Upper lobe of right lung (tissue), 1 donor: ENCODE results near the gene RBM11. TPM values are rescaled to one million over a fixed set of nuclear protein-coding genes. Genes with fewer than 3 reads are reported as not detected.
A peak's percentile ranks its signal among the peaks of the same experiment; 100 is the strongest.

Experiments used
- ATAC-seq: fragments of 200-7000 bp; cut with Tn5 transposase; one replicate; pipeline ENCODE4 v1.9.1; 2020; ENCODE audit warnings: mild to moderate bottlenecking, moderate library complexity
- DNase-seq: peaks from one replicate; pipeline ENCODE4 v3.0.0-alpha.2; 2020
- H3K27ac ChIP-seq: fragments of 200-600 bp; one replicate; pipeline ENCODE4 v1.8.0; 2022
- H3K27me3 ChIP-seq: fragments of 200-600 bp; one replicate; pipeline ENCODE4 v1.8.0; 2022; ENCODE audit warnings: mild to moderate bottlenecking
- H3K36me3 ChIP-seq: fragments of 200-600 bp; one replicate; pipeline ENCODE4 v1.8.0; 2022
- H3K4me1 ChIP-seq: fragments of 200-600 bp; one replicate; pipeline ENCODE4 v1.8.0; 2022
- H3K4me3 ChIP-seq: fragments of 200-600 bp; one replicate; pipeline ENCODE4 v1.8.0; 2022; ENCODE audit warnings: mild to moderate bottlenecking
- H3K9me3 ChIP-seq: fragments of 200-600 bp; one replicate; pipeline ENCODE4 v1.8.0; 2022
- intact Hi-C: fragments of 100-400 bp; cut with DNase I; formaldehyde crosslinking; loops from one replicate; pipeline ENCODE4 v1.11.0; 2022
- total RNA-seq: library from RNA; stranded (reverse); fragmentation: NEBNext Ultra II Directional; extraction: Animal tissue kit (Norgen Biotek cat#: 25700); gene quantifications from one replicate; pipeline ENCODE4 v1.2.1, GENCODE V29; 2021
- TF ChIP-seq, protein P1 (sequence below): fragments of 200-600 bp; IDR thresholded peaks from one replicate; pipeline ENCODE4 v1.8.0; 2022; ENCODE audit warnings: antibody characterized with exemption
- donor health status: DM: no; HTN: yes; CAD: no; lungs with severe emphysema.

Gene RBM11
- total RNA-seq, 1 donor from 2014 or later, result 1.7 TPM

DNA sequence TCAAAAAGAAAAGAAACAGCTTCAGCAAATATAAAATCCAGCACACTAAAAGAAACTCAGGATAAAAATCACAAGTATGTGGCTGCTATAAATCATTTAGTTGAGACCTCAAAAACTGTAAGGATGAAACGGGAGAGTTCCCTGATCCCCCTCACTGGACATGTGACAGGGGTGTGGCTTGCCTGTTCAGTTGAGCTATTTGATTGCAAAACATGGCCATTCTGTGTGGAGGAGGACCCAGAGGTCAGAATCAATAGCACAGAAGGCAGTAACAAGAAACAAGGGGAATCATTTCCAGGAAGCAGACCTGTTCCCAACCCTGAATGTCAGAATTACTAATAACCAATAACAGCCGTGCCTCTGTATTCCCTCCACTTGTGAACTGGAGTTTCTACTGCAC, 27.9 kb downstream of the RBM11 start:
- ATAC-seq (peak; percentile 76), DNase-seq (no peak)
- TF ChIP-seq, protein P1, sequence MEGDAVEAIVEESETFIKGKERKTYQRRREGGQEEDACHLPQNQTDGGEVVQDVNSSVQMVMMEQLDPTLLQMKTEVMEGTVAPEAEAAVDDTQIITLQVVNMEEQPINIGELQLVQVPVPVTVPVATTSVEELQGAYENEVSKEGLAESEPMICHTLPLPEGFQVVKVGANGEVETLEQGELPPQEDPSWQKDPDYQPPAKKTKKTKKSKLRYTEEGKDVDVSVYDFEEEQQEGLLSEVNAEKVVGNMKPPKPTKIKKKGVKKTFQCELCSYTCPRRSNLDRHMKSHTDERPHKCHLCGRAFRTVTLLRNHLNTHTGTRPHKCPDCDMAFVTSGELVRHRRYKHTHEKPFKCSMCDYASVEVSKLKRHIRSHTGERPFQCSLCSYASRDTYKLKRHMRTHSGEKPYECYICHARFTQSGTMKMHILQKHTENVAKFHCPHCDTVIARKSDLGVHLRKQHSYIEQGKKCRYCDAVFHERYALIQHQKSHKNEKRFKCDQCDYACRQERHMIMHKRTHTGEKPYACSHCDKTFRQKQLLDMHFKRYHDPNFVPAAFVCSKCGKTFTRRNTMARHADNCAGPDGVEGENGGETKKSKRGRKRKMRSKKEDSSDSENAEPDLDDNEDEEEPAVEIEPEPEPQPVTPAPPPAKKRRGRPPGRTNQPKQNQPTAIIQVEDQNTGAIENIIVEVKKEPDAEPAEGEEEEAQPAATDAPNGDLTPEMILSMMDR, result no peak
- H3K4me1 ChIP-seq, result no peaks in the 10 kb centered on the region
- intact Hi-C loops, result no loop called here
- H3K4me3 ChIP-seq, result no peak overlapping the region
- H3K27me3 ChIP-seq, result no peaks in the 10 kb centered on the region
- H3K27ac ChIP-seq, result no peak overlapping the region
- no peaks in the 10 kb centered on the region for H3K9me3 ChIP-seq
- no peaks in the 10 kb centered on the region for H3K36me3 ChIP-seq

DNA sequence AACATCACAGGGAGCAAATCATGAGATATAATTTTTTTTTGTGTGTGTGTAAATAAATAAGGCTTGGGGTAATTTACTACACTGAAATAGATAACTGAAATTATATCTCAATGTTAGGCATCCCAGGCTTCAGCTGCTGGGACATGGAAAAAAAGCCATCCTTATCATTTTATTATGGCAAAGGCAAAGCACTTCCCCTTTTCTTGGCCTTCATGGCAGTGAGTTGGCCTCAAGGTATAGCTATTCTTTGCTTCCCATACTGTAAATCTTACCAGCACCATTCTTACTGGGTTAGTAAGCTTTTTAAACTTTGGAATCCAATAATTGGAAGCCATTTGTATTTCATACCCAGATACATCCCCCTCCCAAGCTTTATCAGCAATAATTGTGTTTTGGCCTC, 29.0 kb downstream of the RBM11 start:
- no peaks in the 10 kb centered on the region for H3K27me3 ChIP-seq
- intact Hi-C loops, result no loop called here
- TF ChIP-seq, protein P1, result no peak
- ATAC-seq (no peak), DNase-seq (no peak)
- no peak overlapping the region for H3K27ac ChIP-seq
- no peak overlapping the region for H3K4me3 ChIP-seq
- no peaks in the 10 kb centered on the region for H3K36me3 ChIP-seq
- H3K4me1 ChIP-seq, result no peaks in the 10 kb centered on the region
- H3K9me3 ChIP-seq, result no peaks in the 10 kb centered on the region

DNA sequence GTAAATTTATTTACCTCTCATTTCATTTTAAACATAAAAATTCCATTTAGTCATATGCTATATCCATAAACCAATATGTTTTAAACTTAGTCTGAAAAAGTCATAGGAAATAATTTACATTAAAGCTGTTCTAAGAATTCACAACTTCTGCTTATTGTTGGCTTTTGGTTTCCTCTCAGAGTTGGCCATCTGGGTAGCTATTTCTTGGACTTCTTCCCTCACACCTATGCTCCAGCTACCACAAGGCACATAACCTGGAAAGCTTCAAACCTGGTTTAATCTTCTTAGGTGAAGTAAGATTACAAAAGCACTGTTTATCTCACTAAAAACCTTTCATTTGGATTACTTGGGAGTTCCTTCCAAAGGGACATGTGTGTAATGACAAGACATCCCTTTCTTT, 29.8 kb downstream of the RBM11 start:
- DNase-seq, result no peak
- Histone ChIP-seq H3K4me3 (no peak overlapping the region), H3K27me3 (no peaks in the 10 kb centered on the region), H3K9me3 (no peaks in the 10 kb centered on the region), H3K27ac (no peak overlapping the region), H3K36me3 (no peaks in the 10 kb centered on the region), H3K4me1 (no peaks in the 10 kb centered on the region)
- intact Hi-C loops, result no loop called here
- TF ChIP-seq, protein P1, result no peak
- no peak for ATAC-seq

DNA sequence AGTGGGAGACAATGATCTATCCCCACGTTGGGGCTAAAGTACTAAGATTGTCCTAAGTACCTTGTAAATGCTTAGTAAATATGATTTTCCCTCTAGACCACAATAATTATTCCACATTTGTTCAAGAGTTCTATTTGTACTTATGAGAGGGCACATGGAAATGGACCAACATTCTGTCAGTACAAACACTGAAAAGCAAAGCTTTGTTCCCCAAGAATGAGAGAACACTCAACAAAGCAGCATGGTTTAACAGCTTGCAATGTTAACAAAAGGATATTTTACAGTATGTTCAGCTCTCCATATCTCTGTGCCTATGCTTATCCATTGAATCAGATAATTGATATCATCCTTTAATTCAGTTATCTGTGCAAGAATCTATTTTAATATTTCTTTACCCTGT, 35.4 kb downstream of the RBM11 start:
- Histone ChIP-seq H3K4me3 (no peak overlapping the region), H3K4me1 (no peaks in the 10 kb centered on the region), H3K36me3 (no peaks in the 10 kb centered on the region), H3K27me3 (no peaks in the 10 kb centered on the region), H3K27ac (no peak overlapping the region), H3K9me3 (no peaks in the 10 kb centered on the region)
- intact Hi-C loops, result no loop called here
- TF ChIP-seq, protein P1, result no peak
- ATAC-seq (no peak), DNase-seq (no peak)

DNA sequence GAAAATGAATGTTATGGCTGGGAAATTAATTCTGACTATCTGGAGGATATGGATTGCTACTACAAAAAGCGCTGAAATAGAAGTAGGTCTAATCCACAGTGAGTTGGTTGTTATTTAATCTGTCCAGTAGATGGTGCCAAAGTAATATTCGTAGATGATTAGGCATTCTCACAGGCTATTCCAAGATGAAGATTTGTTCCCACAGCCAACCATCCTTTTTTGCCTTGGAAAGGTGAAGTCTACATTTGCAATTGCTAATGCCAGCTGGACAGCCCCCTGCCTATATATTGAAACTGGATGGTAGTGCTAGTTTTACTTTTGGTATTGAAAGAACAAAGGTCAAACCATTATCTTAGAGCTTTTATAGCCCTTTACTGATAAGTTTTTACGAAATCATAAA, 43.8 kb downstream of the RBM11 start:
- ATAC-seq, result peak; percentile 91
- no peak for DNase-seq
- intact Hi-C loops, result no loop called here
- Histone ChIP-seq H3K27ac (no peak overlapping the region), H3K9me3 (no peaks in the 10 kb centered on the region), H3K27me3 (no peaks in the 10 kb centered on the region), H3K4me1 (no peaks in the 10 kb centered on the region), H3K36me3 (no peaks in the 10 kb centered on the region), H3K4me3 (no peak overlapping the region)
- TF ChIP-seq, protein P1, result peak; percentile 61

DNA sequence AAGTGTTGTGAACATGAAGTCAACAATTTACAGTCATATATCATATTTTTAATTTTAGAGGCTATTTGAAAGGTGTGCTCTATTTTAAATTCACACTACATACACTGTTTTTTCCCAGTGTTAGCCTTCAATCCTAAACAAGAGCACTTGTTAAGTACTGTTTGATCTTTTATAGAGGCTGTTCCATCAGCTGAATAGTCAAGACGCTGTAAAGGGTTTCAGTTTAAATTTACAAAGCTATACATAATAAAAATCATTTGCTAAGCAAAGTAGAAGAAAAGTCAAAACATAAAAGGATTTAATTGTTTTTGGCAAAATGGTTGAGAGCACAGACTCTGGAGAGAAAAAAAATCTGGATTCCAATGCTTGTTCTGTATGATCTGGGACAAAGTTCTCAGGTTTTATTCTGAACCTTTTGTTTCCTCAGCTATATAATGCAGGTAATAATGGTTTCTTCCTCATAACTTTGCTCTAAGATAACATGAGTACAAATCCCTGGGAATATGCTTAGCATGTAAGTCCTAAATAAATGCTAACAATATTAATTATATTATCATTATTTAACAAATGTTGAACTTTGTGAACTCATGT, 44.3 kb downstream of the RBM11 start:
- Histone ChIP-seq H3K27me3 (no peaks in the 10 kb centered on the region), H3K4me1 (no peaks in the 10 kb centered on the region), H3K27ac (no peak overlapping the region), H3K4me3 (no peak overlapping the region), H3K36me3 (no peaks in the 10 kb centered on the region), H3K9me3 (no peaks in the 10 kb centered on the region)
- TF ChIP-seq, protein P1, result no peak
- intact Hi-C loops, result no loop called here
- DNase-seq (no peak), ATAC-seq (no peak)
